ENCODE data around the gene C6orf62.
"Not testable (repeated sequence)": the region's sequence is repeated elsewhere in the genome, so short reads cannot be mapped to it uniquely, and the experiment has no call there.

C6orf62 gene

DNA sequence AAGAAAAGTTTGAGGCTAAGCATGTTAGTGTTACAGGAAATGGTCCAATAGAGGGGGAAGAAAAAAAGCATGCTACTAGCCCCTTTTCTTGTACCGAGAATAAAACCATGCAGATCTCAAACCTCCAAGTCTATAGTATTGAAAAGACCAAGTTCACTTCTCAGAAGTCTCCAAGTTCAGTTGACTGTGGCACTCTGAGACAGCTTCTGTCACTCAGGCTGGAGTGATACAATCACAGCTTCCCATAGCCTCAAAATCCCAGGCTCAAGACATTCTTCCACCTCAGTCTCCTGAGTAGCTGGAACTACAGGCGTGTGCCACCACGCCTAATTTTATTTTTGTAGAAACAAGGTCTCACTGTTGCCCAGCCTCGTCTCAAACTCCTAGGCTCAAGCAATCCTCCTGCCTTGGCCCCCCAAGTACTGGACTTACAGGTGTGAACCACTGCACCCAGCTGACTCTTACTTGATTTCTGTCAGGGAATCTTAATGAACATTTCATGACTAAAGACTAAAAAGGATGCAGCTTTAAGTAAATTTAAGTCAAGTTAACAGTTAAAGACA, 16.2 kb downstream of the C6orf62 start:
- no peak for DNase-seq (ENCODE audit: extremely low read depth in 1 of 2, low read depth in 1 of 2)

DNA sequence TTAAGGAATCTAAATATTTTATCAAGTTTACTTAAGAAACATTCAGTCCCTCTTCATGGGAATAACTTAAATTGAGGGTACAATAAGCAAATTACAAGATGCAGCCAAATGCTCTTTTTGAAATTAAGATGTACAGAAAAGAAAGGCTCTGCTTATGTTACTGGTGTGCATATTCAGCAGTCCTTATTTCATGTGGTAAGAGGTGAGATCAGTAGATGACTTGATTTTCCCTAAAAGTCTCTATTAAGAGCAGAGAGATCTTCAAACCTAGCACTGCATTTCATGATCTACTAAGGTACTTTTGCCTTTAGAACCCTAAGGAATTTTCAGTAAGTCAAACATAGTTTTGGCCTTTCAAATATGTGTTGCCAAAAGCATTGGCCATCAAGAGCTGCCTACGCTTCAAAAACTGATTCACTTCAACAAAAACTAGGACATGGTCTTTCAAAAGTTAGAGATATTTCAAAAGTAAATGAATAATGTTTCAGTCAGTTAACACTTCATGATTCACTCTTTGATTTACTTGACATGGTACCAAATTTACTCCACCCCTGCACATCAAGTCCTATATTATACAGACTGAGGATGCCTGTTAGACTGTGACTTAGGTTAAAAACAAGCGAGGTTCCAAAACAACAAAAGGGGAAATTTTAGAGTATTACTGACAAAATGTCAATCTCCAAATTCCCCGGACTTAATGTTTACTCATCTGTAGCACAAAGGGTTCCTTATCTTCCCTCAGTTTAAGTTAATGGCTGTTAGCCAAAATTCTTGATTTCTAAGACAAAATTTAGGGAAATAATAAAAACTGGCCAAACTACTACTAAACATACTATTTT, 19.2 kb downstream of the C6orf62 start:
- no peak for DNase-seq (ENCODE audit: extremely low read depth in 1 of 2, low read depth in 1 of 2)

DNA sequence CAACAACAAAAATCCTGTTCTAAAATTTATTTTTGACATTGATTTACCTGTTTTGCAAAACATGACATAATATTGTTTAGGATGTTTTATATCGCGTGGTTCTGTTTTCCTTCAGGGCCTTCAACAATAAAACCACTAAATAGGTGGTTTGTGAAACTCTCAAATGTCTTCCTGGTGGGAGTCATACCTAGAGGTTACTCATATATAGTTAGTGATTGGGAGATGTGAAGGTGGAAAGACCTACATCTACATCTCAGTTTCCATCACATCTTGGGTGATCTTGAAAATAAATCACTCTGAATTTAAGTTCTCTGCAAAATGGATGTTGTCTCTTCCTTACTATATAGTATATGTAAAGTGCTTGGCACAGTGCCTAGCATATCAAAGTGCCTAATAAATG, 22.9 kb downstream of the C6orf62 start:
- DNase-seq (ENCODE audit: extremely low read depth in 1 of 2, low read depth in 1 of 2) = no peak

DNA sequence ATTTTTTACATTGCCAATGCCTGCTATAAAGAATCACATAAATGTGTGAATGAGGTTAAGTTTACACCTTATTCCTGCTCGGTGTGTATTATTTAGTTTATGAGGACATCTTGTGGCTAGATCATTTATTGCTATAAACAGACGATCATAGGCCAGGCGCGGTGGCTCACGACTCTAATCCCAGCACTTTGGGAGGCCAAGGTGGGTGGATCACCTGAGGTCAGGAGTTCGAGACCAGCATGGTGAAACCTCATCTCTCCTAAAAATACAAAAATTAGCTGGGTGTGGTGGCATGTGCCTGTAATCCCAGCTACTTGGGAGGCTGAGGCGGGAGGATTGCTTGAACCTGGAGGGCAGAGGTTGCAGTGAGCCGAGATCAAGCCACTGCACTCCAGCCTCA, 23.3 kb downstream of the C6orf62 start:
- DNase-seq (ENCODE audit: extremely low read depth in 1 of 2, low read depth in 1 of 2) = not testable (repeated sequence)

DNA sequence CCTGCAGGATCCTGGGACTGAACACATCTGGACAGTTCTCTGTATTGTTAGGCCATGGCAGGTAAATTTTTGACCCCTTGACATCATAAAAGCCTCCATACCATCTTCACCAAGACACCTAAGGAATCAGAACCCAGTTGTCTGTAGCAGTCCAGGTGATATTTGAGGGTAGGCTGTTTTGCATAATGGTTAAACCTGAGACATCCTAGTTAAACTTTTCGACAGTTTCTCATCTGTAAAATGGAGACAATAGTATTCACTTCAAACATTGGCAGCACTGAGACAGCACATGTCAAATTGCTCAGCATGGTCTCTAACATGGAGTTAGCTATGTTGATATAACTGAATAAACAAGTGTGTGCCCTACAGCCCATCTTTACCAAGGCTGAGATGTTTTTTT, 24.8 kb downstream of the C6orf62 start:
- no peak for DNase-seq (ENCODE audit: extremely low read depth in 1 of 2, low read depth in 1 of 2)

DNA sequence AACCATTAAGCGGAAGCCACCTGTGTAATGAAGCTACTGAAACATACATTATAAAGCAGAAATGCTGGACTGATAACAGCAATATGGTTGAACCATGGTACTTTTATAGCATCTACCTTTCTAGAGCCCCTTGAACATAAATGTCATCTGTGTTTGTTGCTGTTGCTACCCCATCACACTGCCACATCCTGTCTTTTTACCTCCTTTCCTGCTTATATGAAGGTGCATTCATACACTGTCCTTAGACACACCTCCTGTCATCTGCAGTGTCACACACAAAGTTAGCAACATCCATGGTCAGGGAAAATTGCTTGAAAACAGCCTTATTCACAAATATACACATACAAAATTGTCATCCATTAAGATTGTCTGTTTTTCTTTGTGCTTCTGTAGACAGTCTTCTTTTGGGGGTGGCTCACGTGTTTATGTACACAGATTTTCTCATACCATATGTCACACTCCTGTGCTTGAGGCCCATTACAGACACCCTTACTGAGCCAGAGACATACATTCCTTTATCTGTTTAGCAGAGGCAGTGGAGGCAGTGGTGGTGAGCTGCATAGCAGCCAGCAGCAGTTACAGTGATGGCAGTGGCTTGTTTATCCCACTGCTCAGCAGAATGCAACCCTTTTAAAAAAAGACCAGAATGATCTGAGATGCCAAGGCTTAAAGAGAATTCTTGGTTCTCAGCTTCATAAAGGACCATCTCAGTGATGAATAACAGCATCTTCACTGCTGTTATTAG, 25.9 kb downstream of the C6orf62 start:
- no peak for DNase-seq (ENCODE audit: extremely low read depth in 1 of 2, low read depth in 1 of 2)

DNA sequence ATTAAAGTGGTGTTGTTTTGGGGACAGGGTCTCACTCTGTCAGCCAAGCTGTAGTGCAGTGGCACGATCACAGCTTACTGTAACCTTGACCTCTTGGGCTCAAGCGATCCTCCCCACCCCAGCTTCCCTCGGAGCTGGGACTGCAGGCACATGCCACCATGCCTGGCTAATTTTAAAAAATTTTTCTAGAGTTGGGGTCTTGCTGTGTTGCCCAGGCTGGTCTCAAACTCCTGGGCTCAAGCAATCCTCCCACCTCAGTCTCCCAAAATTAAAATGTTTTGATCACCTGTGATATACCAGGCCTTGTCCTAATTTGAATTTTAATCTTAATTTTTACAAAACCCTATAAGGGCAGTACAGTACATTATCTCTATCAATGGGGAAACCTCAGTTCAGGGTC, 26.5 kb downstream of the C6orf62 start:
- no peak for DNase-seq (ENCODE audit: extremely low read depth in 1 of 2, low read depth in 1 of 2)

DNA sequence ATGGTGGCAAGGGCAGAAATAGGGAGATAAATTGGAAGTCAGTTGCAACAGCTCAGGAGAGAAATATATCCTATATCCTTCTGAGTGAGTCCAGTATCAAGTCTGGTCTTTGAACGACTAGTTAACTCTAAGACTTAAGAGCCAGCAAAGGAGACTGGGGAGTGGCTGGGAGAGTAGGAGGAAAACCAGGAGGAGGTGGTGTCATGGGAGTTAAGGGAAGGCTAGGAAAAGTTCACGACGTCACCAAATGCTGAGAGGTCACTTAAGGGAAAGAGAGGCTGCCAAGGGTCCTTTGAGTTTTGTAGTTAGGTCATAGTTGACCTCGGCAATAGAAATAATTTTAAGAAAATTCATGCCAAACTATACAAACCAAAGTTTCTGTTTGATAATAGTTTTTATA, 27.0 kb downstream of the C6orf62 start:
- no peak for DNase-seq (ENCODE audit: extremely low read depth in 1 of 2, low read depth in 1 of 2)

DNA sequence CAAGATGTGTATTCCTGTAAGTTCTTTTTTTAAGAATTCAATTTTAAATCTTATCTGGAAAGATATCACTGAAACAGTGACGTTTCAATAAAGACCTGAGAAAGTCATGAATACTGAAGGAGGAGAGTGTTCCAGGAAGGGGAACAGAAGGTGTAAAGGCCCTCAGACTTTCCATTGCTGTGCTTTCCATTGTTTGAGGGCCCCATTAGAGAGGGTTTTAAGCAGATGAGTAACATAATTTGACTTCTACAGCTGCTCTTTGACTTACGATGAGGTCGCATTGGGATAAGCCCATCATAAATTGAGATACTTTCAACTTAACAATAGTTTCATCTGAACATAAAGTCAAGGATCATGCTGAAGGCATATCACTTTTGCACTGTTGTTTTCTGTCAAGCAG, 27.4 kb downstream of the C6orf62 start:
- no peak for DNase-seq (ENCODE audit: extremely low read depth in 1 of 2, low read depth in 1 of 2)

DNA sequence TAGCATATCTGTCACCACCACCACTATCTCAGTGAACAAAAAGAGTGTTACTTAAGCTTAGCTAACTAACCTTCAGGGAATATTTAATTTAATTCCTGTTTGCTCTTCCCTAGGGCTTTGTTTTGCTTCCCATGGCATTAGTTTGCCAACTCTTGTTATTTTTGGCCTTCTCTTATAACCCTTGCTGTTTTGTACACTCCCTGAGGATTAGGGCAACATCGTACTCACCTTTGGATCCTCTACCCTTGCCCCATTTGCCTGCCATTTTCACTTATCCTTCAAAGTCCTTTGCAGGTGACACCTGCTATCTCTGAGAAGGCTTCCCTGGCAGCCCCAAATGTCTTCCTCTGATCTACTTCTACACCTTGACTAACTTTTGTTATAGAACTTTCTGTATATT, 28.4 kb downstream of the C6orf62 start:
- DNase-seq (ENCODE audit: extremely low read depth in 1 of 2, low read depth in 1 of 2) = no peak

DNA sequence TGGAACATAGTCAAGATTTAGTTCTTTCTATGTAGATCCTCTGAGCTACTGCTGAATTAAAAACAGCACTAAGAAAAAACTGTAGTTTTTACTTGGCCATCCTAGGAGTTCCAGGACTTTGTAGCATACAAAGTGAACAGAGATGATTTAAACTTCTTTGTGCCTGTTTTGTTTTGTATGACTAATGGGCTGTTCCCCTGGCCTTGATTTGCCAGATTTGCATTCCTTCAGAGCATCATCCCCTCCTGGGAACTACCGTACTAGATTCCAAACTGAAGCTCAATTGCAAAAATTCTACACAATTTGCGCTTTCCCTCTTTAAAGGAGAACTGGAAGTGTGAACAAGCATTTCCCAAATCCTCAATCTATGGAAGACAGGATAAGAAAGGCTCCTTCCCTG, 29.0 kb downstream of the C6orf62 start:
- DNase-seq (ENCODE audit: extremely low read depth in 1 of 2, low read depth in 1 of 2) = no peak

DNA sequence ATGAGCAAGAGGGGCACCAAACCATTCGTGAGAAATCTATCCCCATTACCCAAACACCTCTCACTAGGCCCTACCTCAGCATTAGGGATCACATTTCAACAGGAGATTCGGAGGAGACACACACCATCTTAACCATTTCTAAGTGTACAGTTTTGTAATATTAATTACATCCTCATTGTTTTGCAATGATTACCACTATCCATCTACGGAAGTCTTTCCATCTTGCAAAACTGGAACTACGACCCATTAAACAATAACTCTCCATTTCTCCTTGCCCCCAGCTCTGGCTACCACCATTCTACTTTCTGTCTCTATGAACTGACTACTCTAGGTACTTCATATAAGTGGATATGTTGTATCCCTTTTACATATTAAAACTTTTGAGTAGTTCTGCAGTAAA, 32.0 kb downstream of the C6orf62 start:
- no peak for DNase-seq (ENCODE audit: extremely low read depth in 1 of 2, low read depth in 1 of 2)

DNA sequence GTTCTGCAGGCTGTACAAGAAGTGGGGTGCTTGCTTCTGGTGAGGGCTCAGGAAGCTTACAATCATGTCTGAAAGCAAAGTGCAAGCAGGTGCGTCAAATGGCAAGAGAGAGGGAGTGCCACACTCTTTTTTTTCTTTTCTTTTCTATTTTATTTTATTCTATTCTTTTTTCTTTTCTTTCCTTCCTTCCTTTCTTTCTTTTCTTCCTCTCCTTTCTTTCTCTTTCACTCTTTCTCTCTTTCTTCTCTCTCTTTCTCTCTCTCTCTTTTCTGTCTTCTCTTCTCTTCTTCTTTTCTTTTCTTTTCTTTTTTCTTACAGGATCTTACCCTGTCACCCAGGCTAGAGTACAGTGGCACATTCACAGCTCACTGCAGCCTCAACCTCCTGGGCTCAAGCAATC, 32.5 kb downstream of the C6orf62 start:
- DNase-seq (ENCODE audit: extremely low read depth in 1 of 2, low read depth in 1 of 2) = no peak

DNA sequence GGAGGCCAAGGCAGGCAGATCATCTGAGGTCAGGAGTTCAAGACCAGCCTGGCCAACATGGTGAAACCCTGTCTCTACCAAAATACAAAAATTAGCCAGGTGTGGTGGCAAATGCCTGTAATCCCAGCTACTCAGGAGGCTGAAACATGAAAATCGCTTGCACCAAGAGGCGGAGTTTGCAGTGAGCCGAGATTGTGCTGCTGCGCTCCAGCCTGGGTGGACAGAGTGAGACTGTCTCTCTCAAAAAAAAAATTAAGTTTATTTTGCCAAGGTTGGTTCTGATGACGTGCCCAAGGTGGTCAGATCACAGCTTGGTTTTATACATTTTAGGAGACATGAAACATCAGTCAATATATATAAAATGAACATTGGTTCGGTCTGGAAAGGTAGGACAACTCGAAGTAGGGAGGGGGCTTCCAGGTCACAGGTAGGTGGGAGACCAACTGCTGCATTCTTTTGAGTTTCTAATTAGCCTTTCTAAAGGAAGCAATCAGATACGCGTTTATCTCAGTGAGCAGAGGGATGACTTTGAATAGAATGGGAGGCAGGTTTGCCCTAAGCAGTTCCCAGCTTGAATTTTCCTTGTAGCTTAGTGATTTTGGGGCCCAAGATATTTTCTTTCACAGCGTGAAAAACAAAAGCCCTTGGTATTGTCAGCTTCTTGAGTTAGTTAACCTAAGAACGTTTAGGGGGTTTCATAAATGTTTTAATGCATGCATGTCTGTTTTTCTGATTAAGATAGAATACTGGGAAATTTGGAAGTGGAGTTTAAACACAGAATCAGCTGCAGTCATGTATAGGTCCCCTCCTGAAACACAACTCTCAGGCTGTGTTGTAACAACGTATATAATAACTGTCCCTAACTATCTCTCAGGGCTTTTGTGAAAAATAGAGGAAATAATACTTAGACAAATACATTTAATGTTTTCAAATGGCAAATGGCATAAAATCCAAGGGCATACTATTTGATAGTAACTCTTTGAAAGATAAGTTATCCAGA, 35.4 kb downstream of the C6orf62 start:
- no peak for DNase-seq (ENCODE audit: extremely low read depth in 1 of 2, low read depth in 1 of 2)

DNA sequence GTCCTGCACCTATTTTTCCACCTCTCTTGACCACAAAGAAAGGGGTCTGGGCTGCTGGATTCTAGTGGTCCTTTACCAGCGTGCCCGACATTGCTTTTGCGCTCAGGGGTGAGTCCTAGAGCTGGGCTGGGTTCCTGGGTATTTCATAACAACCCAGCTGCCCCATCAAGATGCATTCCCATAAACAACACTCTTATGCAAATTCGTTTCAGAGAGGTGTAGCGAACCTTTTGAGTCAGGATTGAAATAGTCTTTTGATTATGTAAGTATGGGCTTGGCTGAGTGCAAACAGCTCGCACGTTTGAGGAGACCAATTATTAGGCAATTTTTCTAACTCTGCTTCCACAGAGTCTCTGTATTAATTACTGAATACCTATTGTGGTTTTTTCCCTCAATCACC, 38.4 kb downstream of the C6orf62 start:
- DNase-seq (ENCODE audit: extremely low read depth in 1 of 2, low read depth in 1 of 2) = no peak

DNA sequence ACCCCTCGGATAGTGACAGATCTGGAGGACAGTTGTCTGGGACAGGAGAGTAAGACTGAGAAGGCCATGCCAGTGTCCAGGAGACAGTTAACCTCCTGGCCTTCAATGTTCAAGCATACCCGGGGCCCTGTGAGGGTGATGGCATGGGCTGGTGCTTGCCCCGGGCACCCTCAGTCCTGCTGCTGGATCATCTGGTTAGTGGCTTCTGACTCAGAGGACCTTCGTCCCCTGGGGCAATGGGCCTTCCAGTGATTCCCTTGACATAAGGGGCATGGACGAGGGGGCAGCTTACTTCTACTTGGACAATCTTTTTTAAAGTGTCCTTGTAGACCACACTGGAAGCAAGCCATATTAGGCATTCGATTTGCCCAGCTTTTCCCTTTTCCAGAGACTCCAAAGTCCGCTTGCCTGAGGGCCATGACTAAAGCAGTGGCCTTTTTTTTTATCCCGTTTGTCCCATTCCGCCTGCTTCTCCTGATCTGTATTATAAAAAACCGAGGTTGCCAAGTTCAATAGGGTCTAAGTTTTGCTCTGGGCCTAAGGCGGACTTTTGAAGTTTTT, 40.1 kb downstream of the C6orf62 start:
- not testable (repeated sequence) for DNase-seq (ENCODE audit: extremely low read depth in 1 of 2, low read depth in 1 of 2)

DNA sequence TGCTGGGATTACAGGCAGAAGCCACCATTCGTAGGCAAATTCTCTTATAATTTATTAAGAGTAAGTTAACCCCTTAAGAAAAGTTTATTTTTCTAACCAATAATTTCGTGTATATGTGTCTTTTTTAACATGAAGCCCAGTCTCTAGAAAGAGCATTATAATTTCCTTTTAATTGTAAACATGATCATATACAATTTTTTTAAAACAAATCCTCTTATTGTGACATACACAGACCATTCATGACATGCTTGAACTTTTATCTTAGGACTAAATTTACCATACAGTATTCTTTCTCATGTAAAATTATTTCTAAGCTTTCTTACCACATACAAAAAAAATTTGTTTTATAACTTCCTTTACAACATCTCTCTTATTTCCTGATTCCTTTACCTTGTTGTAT, 45.3 kb downstream of the C6orf62 start:
- no peak for DNase-seq (ENCODE audit: extremely low read depth in 1 of 2, low read depth in 1 of 2)

DNA sequence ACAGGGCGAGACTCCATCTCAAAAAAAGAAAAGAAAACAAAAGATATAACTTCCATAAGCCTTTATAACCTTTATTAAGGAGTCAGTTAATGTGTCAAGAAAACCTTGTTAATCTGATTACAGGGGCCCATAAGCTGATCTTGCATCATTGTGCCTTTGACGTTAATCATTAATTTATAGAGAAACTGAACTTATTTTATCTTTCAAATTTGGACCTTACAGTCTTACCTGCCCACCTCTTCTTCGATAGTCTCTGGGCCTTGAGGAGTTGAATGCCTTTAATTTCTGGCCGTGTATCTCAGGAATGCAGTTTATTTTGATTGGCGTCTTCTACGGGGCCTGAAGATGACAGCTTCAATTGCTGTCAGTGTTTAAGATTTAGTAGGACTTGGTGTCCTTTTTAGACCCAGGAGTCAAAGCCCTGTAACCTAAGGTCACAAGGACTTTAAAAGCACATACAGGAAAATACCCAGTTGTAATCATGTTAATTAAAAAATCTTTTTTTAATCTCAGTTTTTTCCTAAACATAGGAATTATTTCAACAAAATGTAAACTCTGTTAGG, 46.3 kb downstream of the C6orf62 start:
- no peak for DNase-seq (ENCODE audit: extremely low read depth in 1 of 2, low read depth in 1 of 2)

DNA sequence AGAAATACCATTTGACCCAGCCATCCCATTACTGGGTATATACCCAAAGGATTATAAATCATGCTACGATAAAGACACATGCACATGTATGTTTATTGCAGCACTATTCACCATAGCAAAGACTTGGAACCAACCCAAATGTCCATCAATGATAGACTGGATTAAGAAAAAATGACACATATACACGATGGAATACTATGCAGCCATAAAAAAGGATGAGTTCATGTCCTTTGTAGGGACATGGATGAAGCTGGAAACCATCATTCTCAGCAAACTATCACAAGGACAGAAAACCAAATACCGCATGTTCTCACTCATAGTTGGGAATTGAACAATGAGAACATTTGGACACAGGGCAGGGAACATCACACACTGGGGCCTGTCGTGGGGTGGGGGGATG, 47.9 kb downstream of the C6orf62 start:
- DNase-seq (ENCODE audit: extremely low read depth in 1 of 2, low read depth in 1 of 2) = not testable (repeated sequence)

DNA sequence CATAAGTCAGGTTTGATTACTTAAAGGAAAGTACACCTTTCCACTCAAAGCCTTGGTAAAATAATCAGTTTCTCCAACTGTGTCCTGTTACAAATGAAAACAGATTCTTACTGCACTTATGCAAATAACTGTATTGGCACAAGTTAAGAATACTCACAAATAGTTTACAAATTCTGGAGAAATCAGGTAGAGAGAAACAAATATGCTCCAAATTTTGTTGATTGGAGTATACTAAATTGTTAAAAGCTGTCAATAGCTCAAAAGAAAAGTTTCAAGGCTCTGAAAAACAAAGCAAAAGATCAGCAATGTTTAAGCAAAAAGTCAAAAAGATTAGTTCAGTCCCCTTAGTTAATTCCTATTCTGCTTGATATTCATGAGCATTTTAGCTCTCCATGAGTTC, 48.5 kb downstream of the C6orf62 start:
- not testable (repeated sequence) for DNase-seq (ENCODE audit: extremely low read depth in 1 of 2, low read depth in 1 of 2)

Measured in stimulated activated CD8-positive, alpha-beta memory T cell treated with anti-CD3 and anti-CD28 coated beads, Interleukin-7, amount 100 ng/mL, for 48 hours (primary cell).